ENCODE data around the gene ARHGAP26. TPM values are rescaled to one million over a fixed set of nuclear protein-coding genes. Genes with fewer than 3 reads are reported as not detected.
A peak's percentile ranks its signal among the peaks of the same experiment; 100 is the strongest.

Gene ARHGAP26
- total and polyA plus RNA-seq, 7 experiments from 2014 or later, result 10.5 to 123 (median 22.7) TPM

- ChIA-PET POLR2A (no interaction called here), CTCF (no interaction called here)
- DNase-seq (no peak), ATAC-seq (no peak)
- peak overlapping the region in 1 of 9 donors; percentile 17 for H3K27ac Mint-ChIP-seq
- Histone ChIP-seq H3K4me1 (ENCODE audit: control insufficient read depth in 2 of 2, insufficient read depth in 2 of 2, low read length in 2 of 2) (peaks cover 0 to 14% of the 10 kb centered on the region in 2 donors), H3K27me3 (ENCODE audit: control insufficient read depth in 2 of 2, insufficient read depth in 2 of 2, low read length in 2 of 2) (no peaks in the 10 kb centered on the region), H3K9me3 (ENCODE audit: control insufficient read depth in 2 of 3, low read length in 3 of 3) (no peaks in the 10 kb centered on the region), H3K4me3 (ENCODE audit: low read length) (no peak overlapping the region), H3K27ac (ENCODE audit: low read depth, low read length) (no peak overlapping the region), H3K36me3 (ENCODE audit: control insufficient read depth in 2 of 3, insufficient read depth in 3 of 3, low read length in 3 of 3) (no peaks in the 10 kb centered on the region)
- intact Hi-C loops (cut with micrococcal nuclease), result no loop called here
- no peaks in the 10 kb centered on the region for H3K27me3 Mint-ChIP-seq
- H3K4me3 Mint-ChIP-seq, result no peak overlapping the region
- H3K4me1 Mint-ChIP-seq, result peaks cover 0 to 5% (median 0%) of the 10 kb centered on the region in 7 donors
- peaks cover 10 to 46% (median 33%) of the 10 kb centered on the region in 5 donors for H3K36me3 Mint-ChIP-seq
- H3K9me3 Mint-ChIP-seq, result peaks cover 0 to 7% (median 0%) of the 10 kb centered on the region in 11 donors
Measured at GRCh38 chr5:143206196-143207053, 436.2 kb downstream of the ARHGAP26 start.

- peaks cover 0 to 4% (median 0%) of the 10 kb centered on the region in 11 donors for H3K9me3 Mint-ChIP-seq
- peaks cover 0 to 5% (median 0%) of the 10 kb centered on the region in 7 donors for H3K4me1 Mint-ChIP-seq
- ChIA-PET POLR2A (no interaction called here), CTCF (no interaction called here)
- H3K36me3 ChIP-seq (ENCODE audit: control insufficient read depth in 2 of 3, insufficient read depth in 3 of 3, low read length in 3 of 3), result no peaks in the 10 kb centered on the region
- H3K4me1 ChIP-seq (ENCODE audit: control insufficient read depth in 2 of 2, insufficient read depth in 2 of 2, low read length in 2 of 2), result peaks cover 0 to 14% of the 10 kb centered on the region in 2 donors
- H3K27ac Mint-ChIP-seq, result peak overlapping the region in 2 of 9 donors; percentile 17 to 60
- intact Hi-C loops (cut with micrococcal nuclease), result no loop called here
- H3K9me3 ChIP-seq (ENCODE audit: control insufficient read depth in 2 of 3, low read length in 3 of 3), result no peaks in the 10 kb centered on the region
- H3K4me3 Mint-ChIP-seq, result no peak overlapping the region
- no peaks in the 10 kb centered on the region for H3K27me3 ChIP-seq (ENCODE audit: control insufficient read depth in 2 of 2, insufficient read depth in 2 of 2, low read length in 2 of 2)
- H3K27me3 Mint-ChIP-seq, result no peaks in the 10 kb centered on the region
- peaks cover 8 to 46% (median 31%) of the 10 kb centered on the region in 5 donors for H3K36me3 Mint-ChIP-seq
- DNase-seq, result no peak
- no peak overlapping the region for H3K27ac ChIP-seq (ENCODE audit: low read depth, low read length)
- ATAC-seq, result no peak
- no peak overlapping the region for H3K4me3 ChIP-seq (ENCODE audit: low read length)
Measured at GRCh38 chr5:143207058-143207457, 436.9 kb downstream of the ARHGAP26 start.

GRCh38 chr5:143207563-143208364, 437.6 kb downstream of the ARHGAP26 start:
- no peaks in the 10 kb centered on the region for H3K27me3 Mint-ChIP-seq
- H3K9me3 Mint-ChIP-seq, result peaks cover 0 to 3% (median 0%) of the 10 kb centered on the region in 11 donors
- ChIA-PET CTCF (no interaction called here), POLR2A (no interaction called here)
- H3K27ac Mint-ChIP-seq, result peak overlapping the region in 1 of 9 donors; percentile 3
- Histone ChIP-seq H3K4me3 (ENCODE audit: low read length) (no peak overlapping the region), H3K27ac (ENCODE audit: low read depth, low read length) (no peak overlapping the region), H3K9me3 (ENCODE audit: control insufficient read depth in 2 of 3, low read length in 3 of 3) (no peaks in the 10 kb centered on the region), H3K27me3 (ENCODE audit: control insufficient read depth in 2 of 2, insufficient read depth in 2 of 2, low read length in 2 of 2) (no peaks in the 10 kb centered on the region), H3K4me1 (ENCODE audit: control insufficient read depth in 2 of 2, insufficient read depth in 2 of 2, low read length in 2 of 2) (peaks cover 0 to 14% of the 10 kb centered on the region in 2 donors), H3K36me3 (ENCODE audit: control insufficient read depth in 2 of 3, insufficient read depth in 3 of 3, low read length in 3 of 3) (no peaks in the 10 kb centered on the region)
- H3K4me3 Mint-ChIP-seq, result no peak overlapping the region
- peaks cover under 1 to 44% (median 28%) of the 10 kb centered on the region in 5 donors for H3K36me3 Mint-ChIP-seq
- no peak for ATAC-seq
- intact Hi-C loops (cut with micrococcal nuclease), result no loop called here
- no peak for DNase-seq
- H3K4me1 Mint-ChIP-seq, result peaks cover 0 to 5% (median 0%) of the 10 kb centered on the region in 7 donors

- H3K36me3 ChIP-seq (ENCODE audit: control insufficient read depth in 2 of 3, insufficient read depth in 3 of 3, low read length in 3 of 3), result no peaks in the 10 kb centered on the region
- POLR2A ChIA-PET, result no interaction called here
- ATAC-seq (no peak), DNase-seq (no peak)
- Mint-ChIP-seq H3K27ac (no peak overlapping the region), H3K9me3 (peaks cover 0 to under 1% (median 0%) of the 10 kb centered on the region in 11 donors), H3K36me3 (peaks cover 0 to 46% (median 23%) of the 10 kb centered on the region in 5 donors), H3K27me3 (no peaks in the 10 kb centered on the region), H3K4me3 (no peak overlapping the region), H3K4me1 (peaks cover 0 to 7% (median 0%) of the 10 kb centered on the region in 7 donors)
- no peak overlapping the region for H3K4me3 ChIP-seq (ENCODE audit: low read length)
- H3K27me3 ChIP-seq (ENCODE audit: control insufficient read depth in 2 of 2, insufficient read depth in 2 of 2, low read length in 2 of 2), result no peaks in the 10 kb centered on the region
- H3K27ac ChIP-seq (ENCODE audit: low read depth, low read length), result no peak overlapping the region
- H3K4me1 ChIP-seq (ENCODE audit: control insufficient read depth in 2 of 2, insufficient read depth in 2 of 2, low read length in 2 of 2), result peaks cover 0 to 14% of the 10 kb centered on the region in 2 donors
- intact Hi-C loops (cut with micrococcal nuclease), result no loop called here
- no peaks in the 10 kb centered on the region for H3K9me3 ChIP-seq (ENCODE audit: control insufficient read depth in 2 of 3, low read length in 3 of 3)
- CTCF ChIA-PET, result no interaction called here
Measured at GRCh38 chr5:143208365-143208641, 438.1 kb downstream of the ARHGAP26 start.

- H3K4me1 Mint-ChIP-seq, result peaks cover 0 to 13% (median 0%) of the 10 kb centered on the region in 7 donors
- peaks cover 0 to 2% (median 0%) of the 10 kb centered on the region in 11 donors for H3K9me3 Mint-ChIP-seq
- ATAC-seq (no peak), DNase-seq (no peak)
- no peaks in the 10 kb centered on the region for H3K36me3 ChIP-seq (ENCODE audit: control insufficient read depth in 2 of 3, insufficient read depth in 3 of 3, low read length in 3 of 3)
- no peaks in the 10 kb centered on the region for H3K9me3 ChIP-seq (ENCODE audit: control insufficient read depth in 2 of 3, low read length in 3 of 3)
- no peak overlapping the region for H3K4me3 ChIP-seq (ENCODE audit: low read length)
- no peaks in the 10 kb centered on the region for H3K27me3 Mint-ChIP-seq
- H3K27ac Mint-ChIP-seq, result no peak overlapping the region
- no peak overlapping the region for H3K27ac ChIP-seq (ENCODE audit: low read depth, low read length)
- ChIA-PET POLR2A (no interaction called here), CTCF (no interaction called here)
- intact Hi-C loops (cut with micrococcal nuclease), result no loop called here
- peaks cover 0 to 52% (median 27%) of the 10 kb centered on the region in 5 donors for H3K36me3 Mint-ChIP-seq
- no peak overlapping the region for H3K4me3 Mint-ChIP-seq
- H3K4me1 ChIP-seq (ENCODE audit: control insufficient read depth in 2 of 2, insufficient read depth in 2 of 2, low read length in 2 of 2), result peaks cover 0 to 14% of the 10 kb centered on the region in 2 donors
- H3K27me3 ChIP-seq (ENCODE audit: control insufficient read depth in 2 of 2, insufficient read depth in 2 of 2, low read length in 2 of 2), result no peaks in the 10 kb centered on the region
Measured at GRCh38 chr5:143208781-143209510, 438.8 kb downstream of the ARHGAP26 start.

GRCh38 chr5:143209881-143210395, 439.8 kb downstream of the ARHGAP26 start:
- DNase-seq (no peak), ATAC-seq (no peak)
- no peak overlapping the region for H3K27ac Mint-ChIP-seq
- H3K36me3 Mint-ChIP-seq, result peaks cover 0 to 62% (median 29%) of the 10 kb centered on the region in 5 donors
- H3K9me3 Mint-ChIP-seq, result peaks cover 0 to 2% (median 0%) of the 10 kb centered on the region in 11 donors
- POLR2A ChIA-PET, result no interaction called here
- intact Hi-C loops (cut with micrococcal nuclease), result no loop called here
- H3K27me3 Mint-ChIP-seq, result no peaks in the 10 kb centered on the region
- peaks cover 0 to 14% of the 10 kb centered on the region in 2 donors for H3K4me1 ChIP-seq (ENCODE audit: control insufficient read depth in 2 of 2, insufficient read depth in 2 of 2, low read length in 2 of 2)
- CTCF ChIA-PET, result interaction anchor here (0.7 kb wide), 1 partner anchor 9 kb away, joined by 3 read pairs; no protein-coding TSS in a partner anchor
- no peak overlapping the region for H3K4me3 Mint-ChIP-seq
- no peak overlapping the region for H3K4me3 ChIP-seq (ENCODE audit: low read length)
- no peaks in the 10 kb centered on the region for H3K9me3 ChIP-seq (ENCODE audit: control insufficient read depth in 2 of 3, low read length in 3 of 3)
- peaks cover 0 to 6% (median 0%) of the 10 kb centered on the region in 3 experiments for H3K36me3 ChIP-seq (ENCODE audit: control insufficient read depth in 2 of 3, insufficient read depth in 3 of 3, low read length in 3 of 3)
- H3K27ac ChIP-seq (ENCODE audit: low read depth, low read length), result no peak overlapping the region
- peaks cover 0 to 15% (median 0%) of the 10 kb centered on the region in 7 donors for H3K4me1 Mint-ChIP-seq
- H3K27me3 ChIP-seq (ENCODE audit: control insufficient read depth in 2 of 2, insufficient read depth in 2 of 2, low read length in 2 of 2), result no peaks in the 10 kb centered on the region

Data from naive thymus-derived CD4-positive, alpha-beta T cell (primary cell).